Activated CD4-positive, CD25-positive, alpha-beta regulatory T cell treated with anti-CD3 and anti-CD28 coated beads, Interleukin-2, amount 50 U/mL, for 16 hours (primary cell): ENCODE data around the gene ELMO1.

Experiments used
- DNase-seq: peaks from one replicate; pipeline ENCODE4 v3.0.0-alpha.2; 2020; ENCODE audit warnings: low read depth, low spot score

ELMO1 gene

GRCh38 chr7:36884910-36885309 lies 563.8 kb downstream of the ELMO1 start:
- DNase-seq: no peak

GRCh38 chr7:36884351-36884750 lies 564.3 kb downstream of the ELMO1 start:
- no peak for DNase-seq

- DNase-seq: no peak
Measured at GRCh38 chr7:36881233-36881874, 567.3 kb downstream of the ELMO1 start.

GRCh38 chr7:36880108-36880507 lies 568.6 kb downstream of the ELMO1 start:
- no peak for DNase-seq

- DNase-seq: no peak
Measured at GRCh38 chr7:36879021-36879420, 569.6 kb downstream of the ELMO1 start.

GRCh38 chr7:36878288-36878687 lies 570.4 kb downstream of the ELMO1 start:
- DNase-seq: no peak

GRCh38 chr7:36875794-36876193 lies 572.9 kb downstream of the ELMO1 start:
- DNase-seq: no peak

GRCh38 chr7:36874041-36874440 lies 574.6 kb downstream of the ELMO1 start:
- DNase-seq: no peak

- no peak for DNase-seq
Measured at GRCh38 chr7:36871863-36872262, 576.8 kb downstream of the ELMO1 start.

GRCh38 chr7:36871355-36871738 lies 577.3 kb downstream of the ELMO1 start:
- no peak for DNase-seq

- DNase-seq: no peak
Measured at GRCh38 chr7:36870625-36871354, 577.9 kb downstream of the ELMO1 start.

GRCh38 chr7:36868727-36869411 lies 579.8 kb downstream of the ELMO1 start:
- DNase-seq: no peak

GRCh38 chr7:36865019-36865418 lies 583.6 kb downstream of the ELMO1 start:
- no peak for DNase-seq

GRCh38 chr7:36863901-36864701 lies 584.6 kb downstream of the ELMO1 start:
- DNase-seq: no peak

- no peak for DNase-seq
Measured at GRCh38 chr7:36862771-36863261, 585.8 kb downstream of the ELMO1 start.

- no peak for DNase-seq
Measured at GRCh38 chr7:36861656-36862055, 587.0 kb downstream of the ELMO1 start.

- DNase-seq: no peak
Measured at GRCh38 chr7:36860681-36861080, 588.0 kb downstream of the ELMO1 start.

GRCh38 chr7:36855330-36855729 lies 593.3 kb downstream of the ELMO1 start:
- no peak for DNase-seq

- no peak for DNase-seq
Measured at GRCh38 chr7:36854652-36855051, 594.0 kb downstream of the ELMO1 start.

GRCh38 chr7:36852931-36853330 lies 595.7 kb downstream of the ELMO1 start:
- no peak for DNase-seq

- DNase-seq: no peak
Measured at GRCh38 chr7:36852017-36852416, 596.6 kb downstream of the ELMO1 start.

GRCh38 chr7:36851382-36851781 lies 597.3 kb downstream of the ELMO1 start:
- DNase-seq: no peak
